ENCODE measurements around the gene SPTB.

The SPTB gene

GRCh38 chr14:64758025-64758521 lies 121.6 kb downstream of the SPTB start:
- DNase-seq (ENCODE audit: low read depth): no peak
- no peak overlapping the region for H3K4me3 ChIP-seq (ENCODE audit: low read depth, low read length)

GRCh38 chr14:64757601-64758000 lies 122.1 kb downstream of the SPTB start:
- DNase-seq (ENCODE audit: low read depth): no peak
- no peak for TF ChIP-seq CTCF (IDR thresholded peaks at IDR 0.05; ENCODE audit: low read depth, low read length, missing control alignments)
- no peak overlapping the region for H3K4me3 ChIP-seq (ENCODE audit: low read depth, low read length)

More at GRCh38 chr14:64758025-64758521, 121.6 kb downstream of the SPTB start:
- TF ChIP-seq CTCF (IDR thresholded peaks at IDR 0.05; ENCODE audit: low read depth, low read length, missing control alignments): no peak

GRCh38 chr14:64756712-64757111 lies 123.0 kb downstream of the SPTB start:
- no peak for TF ChIP-seq CTCF (IDR thresholded peaks at IDR 0.05; ENCODE audit: low read depth, low read length, missing control alignments)
- no peak overlapping the region for H3K4me3 ChIP-seq (ENCODE audit: low read depth, low read length)
- DNase-seq (ENCODE audit: low read depth): no peak

GRCh38 chr14:64755781-64756221 lies 123.9 kb downstream of the SPTB start:
- TF ChIP-seq CTCF (IDR thresholded peaks at IDR 0.05; ENCODE audit: low read depth, low read length, missing control alignments): no peak
- no peak overlapping the region for H3K4me3 ChIP-seq (ENCODE audit: low read depth, low read length)
- DNase-seq (ENCODE audit: low read depth): no peak

- no peak overlapping the region for H3K4me3 ChIP-seq (ENCODE audit: low read depth, low read length)
- DNase-seq (ENCODE audit: low read depth): no peak
- no peak for TF ChIP-seq CTCF (IDR thresholded peaks at IDR 0.05; ENCODE audit: low read depth, low read length, missing control alignments)
Measured at GRCh38 chr14:64754685-64755084, 125.0 kb downstream of the SPTB start.

GRCh38 chr14:64753999-64754398 lies 125.7 kb downstream of the SPTB start:
- no peak for TF ChIP-seq CTCF (IDR thresholded peaks at IDR 0.05; ENCODE audit: low read depth, low read length, missing control alignments)
- DNase-seq (ENCODE audit: low read depth): no peak
- no peak overlapping the region for H3K4me3 ChIP-seq (ENCODE audit: low read depth, low read length)

GRCh38 chr14:64753374-64753773 lies 126.3 kb downstream of the SPTB start:
- no peak overlapping the region for H3K4me3 ChIP-seq (ENCODE audit: low read depth, low read length)
- no peak for TF ChIP-seq CTCF (IDR thresholded peaks at IDR 0.05; ENCODE audit: low read depth, low read length, missing control alignments)
- no peak for DNase-seq (ENCODE audit: low read depth)
